Activated effector memory CD4-positive, alpha-beta T cell treated with anti-CD3 and anti-CD28 coated beads, Interleukin-2, amount 50 U/mL, for 16 hours (primary cell): ENCODE measurements around the gene TNFRSF13B.

Experiments used
- DNase-seq: peaks from one replicate; pipeline ENCODE4 v3.0.0-alpha.2; 2020

Gene TNFRSF13B

DNA sequence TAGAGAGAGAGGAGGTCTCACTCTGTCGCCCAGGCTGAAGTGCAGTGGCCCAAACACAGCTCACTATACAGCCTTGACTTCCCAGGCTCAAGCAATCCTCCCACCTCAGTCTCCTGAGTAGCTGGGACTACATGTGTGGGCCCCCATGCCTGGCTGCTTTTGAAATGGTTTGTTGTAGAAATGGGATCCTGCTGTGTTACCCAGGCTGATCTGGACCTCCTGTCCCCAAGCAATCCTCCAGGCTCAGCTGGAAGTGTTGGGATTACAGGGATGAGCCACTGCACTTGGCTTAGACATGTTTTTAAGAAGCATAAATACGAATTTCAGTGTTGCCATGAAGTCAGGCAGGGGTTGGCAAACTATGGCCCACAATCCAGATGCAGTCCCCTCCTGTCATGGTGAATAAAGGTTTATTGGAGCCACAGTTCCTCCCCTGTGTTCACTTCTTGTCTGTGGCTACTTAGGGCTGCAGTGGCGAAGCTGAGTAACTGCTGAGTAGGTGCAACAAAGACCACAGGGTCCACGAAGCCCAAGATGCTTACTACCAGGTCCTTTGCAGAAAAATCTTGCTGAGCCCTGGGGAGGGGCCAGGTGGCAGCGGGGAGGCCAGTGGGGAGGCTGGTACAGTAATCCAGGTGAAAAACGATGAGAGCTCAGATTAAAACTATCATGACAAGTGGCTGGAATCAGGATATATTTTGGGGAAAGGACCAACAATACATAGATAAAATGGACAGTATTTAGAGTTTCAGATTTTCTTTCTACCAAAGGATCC lies 35.2 kb downstream of the TNFRSF13B start:
- no peak for DNase-seq

DNA sequence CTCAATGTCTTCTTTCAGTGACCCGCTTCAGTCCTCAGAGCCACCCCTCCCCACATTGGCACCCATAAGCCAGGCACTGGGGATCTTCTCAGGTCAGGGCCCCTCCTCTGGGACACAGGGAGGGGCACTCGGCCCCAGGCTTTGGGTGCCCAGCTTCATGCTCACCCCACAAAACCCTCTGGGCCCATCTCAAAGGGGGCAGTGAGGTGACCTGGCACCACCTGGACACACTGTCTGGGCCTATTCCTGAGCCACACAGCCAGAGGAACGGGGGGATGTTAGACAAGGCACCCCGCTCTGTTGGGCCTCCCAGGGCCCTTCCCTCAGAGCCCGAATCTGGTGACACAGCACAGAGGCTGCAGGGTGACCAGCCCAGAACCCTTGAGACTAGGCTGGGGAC lies 36.1 kb downstream of the TNFRSF13B start:
- DNase-seq, result no peak

DNA sequence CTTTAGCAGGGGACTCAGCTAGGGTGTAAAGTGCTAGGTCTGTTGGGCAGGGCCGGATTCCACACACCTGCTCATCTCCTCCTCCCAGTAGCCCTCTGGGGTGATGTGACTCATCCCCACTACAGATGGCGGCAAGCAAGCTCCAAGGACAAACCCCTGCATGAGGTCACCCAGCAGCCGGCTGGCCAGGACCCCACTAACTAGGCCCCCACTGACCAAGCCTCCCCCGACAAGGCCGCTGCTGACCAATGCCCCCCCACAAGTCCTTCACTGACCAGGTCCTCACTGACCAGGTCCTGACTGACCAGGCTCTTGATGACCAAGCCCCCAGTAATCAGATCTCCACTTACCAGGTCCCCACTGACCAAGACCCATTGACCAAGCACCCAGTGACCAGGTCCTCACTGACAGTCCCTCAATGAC lies 36.7 kb downstream of the TNFRSF13B start:
- peak; percentile 50 for DNase-seq

GRCh38 chr17:16934836-16935235 lies 37.1 kb downstream of the TNFRSF13B start:
- DNase-seq, result peak; percentile 50

DNA sequence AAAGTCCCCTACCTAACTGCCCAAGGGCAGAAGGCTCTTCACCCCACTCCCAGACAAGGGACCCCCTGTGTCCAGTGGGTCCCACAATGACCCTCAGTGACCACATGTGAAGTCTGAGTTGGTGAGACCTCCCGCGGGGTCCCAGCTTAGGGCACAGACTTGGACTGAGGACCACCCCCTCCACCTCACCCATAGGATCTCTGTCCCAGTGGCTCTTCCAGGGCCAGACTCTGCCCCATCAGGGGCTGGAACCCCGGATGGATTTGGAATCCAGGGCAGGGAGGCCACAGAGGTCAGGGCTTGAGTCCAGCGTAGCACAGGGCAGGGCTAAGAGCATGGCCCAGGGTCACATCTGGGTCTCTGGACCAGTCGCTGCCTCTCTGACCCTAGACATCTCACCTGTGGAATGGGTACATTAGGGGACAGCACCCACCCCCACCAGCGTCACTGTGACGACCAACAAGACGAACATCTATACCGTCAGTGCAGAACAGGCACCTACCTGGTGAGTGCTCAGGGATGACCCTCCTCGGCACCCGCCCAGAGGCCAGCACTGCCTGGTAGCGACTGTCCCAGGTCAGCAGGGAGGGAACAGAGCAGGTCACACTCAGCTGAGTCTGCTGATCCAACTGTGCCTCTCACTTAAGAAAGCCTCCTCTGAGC lies 37.7 kb downstream of the TNFRSF13B start:
- DNase-seq, result peak; percentile 57

DNA sequence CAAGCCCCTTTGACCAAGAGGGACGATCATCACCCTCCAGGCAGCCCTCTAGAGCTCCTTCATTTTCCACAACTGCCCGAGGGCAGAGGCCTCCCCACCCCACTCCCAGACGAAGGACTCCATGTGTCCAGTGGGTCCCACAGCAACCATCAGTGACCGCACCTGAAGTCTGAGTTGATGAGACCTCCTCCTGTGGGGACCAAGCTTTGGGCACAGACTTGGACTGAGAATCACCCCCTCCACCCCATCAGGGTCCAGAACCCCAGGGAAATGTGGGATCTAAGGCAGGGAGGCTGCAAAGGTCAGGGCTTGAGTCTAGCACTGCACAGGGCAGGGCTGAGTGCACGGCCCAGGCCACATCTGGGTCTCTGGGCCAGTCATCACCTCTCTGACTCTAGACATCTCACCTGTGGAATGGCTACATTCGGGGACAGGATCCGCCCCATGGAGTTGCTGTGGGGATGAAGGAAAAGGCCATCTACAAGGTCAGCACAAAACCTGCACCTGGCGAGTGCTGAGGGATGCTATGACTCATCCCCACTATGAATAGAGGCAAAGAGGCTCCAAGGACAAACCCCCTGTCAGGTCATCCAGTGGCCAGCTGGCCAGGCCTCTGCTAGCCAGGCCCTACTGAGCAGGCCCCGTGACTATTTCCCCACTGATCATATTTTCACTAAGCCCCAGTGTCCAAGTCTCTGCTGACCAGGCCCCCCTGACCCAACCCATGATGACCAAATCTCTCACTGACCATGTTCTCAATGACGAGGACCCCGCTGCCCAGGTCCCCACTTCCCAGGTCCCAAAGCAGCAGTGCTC lies 38.4 kb downstream of the TNFRSF13B start:
- peak; percentile 44 for DNase-seq

GRCh38 chr17:16932611-16933010 lies 39.3 kb downstream of the TNFRSF13B start:
- DNase-seq, result peak; percentile 51

DNA sequence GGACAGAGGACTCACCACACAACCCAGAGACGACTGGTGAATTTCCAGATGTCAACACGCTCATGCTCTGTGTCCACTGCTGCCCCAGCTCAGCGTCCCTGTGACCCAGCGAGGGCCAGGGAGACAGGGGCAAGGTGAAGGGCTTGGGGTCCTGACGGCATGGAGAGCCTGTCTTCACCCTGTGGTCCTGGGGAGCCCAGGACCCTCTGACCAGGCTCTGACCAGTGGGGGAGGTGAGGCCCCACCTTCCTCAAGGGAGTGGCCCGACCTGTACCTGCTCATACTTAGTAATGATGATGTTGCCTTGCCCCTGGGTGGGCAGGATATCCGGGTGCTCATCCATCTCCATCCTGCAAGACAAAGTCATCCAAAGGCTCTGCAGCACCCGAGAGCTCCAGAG lies 39.8 kb downstream of the TNFRSF13B start:
- peak; percentile 42 for DNase-seq

DNA sequence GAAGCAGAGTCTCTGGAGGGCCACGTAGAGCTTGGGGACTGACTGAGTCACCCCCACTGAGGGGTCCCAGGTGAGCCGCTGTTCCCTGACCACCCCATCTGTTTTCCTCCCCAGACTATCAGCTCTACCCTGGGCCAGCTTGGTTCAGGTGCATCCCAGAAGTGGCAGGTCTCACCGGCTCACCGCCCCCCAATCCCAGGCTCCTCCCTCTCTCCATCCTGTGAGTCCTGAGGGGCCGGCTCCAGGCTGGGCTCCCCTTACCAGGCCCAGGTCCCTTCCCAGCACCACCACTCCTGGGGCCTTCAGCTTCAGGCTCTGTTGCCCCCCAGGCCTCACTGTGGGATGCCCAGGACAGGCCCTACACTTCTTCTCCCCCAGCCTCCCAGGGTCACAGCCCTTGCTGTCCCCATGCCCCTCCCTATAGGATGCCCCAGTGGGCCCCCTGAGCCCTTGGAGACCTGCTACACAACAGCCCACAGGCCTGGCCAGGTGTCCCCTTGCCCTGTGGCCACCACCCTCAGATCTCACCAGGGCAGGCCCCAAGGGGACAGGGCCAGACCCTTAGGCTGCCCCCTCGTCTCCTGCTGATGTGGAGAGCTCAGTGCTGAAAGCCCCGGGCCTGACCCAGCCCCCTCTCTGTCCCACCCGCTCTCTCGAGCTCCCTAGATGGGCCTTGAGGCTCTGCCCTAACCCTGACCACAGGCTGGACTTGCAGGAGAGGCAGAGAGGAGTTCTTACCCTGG lies 40.4 kb downstream of the TNFRSF13B start:
- peak; percentile 58 for DNase-seq

DNA sequence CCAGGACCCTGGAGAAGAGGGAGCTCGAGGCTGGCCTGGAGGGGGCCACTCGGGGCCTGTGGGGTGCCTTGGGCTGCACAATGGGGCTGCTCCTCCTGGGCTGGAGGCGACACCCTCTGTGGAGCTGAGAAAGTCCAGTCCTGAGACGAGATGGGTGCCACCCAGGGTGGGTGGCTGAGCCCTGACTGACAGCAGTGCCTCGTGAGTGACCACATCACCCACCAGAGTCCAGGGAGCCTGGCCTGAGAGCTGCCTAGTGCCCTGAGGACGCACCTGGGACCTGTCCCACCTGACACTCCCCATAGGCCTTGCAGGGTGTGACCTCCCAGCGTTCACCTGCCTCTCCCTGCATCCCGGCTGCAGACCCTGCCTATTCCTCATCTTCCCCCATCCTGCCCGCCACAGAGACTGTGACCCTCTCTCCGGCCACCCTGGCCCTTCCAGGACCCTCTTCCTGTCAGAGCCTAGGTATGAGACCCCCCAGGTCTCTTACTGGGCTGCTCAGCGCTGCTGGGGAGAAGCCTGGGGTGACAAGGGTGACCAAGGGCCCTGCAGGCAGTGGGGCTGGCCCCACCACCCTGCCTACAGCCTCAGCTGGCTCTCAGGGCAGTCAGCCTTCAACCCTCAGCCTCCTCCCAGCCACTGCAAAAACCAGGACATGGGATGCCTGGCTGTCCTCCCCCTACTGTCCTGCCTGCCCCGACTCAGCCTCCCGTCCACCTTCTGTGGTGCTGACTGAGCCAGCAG lies 41.2 kb downstream of the TNFRSF13B start:
- peak; percentile 57 for DNase-seq

DNA sequence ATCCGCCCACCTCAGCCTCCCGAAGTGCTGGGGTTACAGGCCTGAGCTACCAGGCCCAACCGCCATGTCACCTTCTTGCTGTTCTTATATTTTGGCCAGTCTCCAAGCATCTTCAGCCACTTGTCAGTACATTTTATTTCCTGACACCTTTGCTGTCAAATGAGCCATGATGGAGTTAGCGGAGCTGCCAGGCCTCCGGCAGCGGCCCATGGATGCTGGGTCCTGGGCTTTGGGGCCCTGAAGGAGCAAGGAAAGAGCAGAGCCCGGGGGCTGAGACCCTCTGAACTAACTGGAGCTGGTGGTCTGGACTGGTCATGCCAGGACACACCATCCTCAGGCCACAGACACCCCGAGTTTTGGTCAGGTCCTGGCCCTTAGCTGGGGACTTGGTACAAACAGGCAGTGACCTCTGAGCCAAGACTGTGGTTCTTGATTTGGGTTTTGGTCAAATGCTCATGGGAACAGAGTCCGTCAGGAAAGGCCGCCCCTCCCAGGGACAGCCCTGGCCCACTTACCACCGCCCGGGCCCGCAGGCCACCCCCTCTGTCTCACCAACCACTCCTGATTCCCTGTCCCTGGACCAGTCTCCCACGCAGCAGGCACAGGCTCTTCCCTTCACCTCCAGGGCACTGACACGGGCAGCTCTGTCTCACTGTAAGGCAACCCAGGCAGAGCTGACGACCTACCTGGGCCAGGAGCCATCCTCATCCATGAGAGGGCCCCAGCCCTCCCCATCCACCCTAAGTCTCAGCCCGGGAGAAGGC lies 42.0 kb downstream of the TNFRSF13B start:
- DNase-seq, result peak; percentile 33

DNA sequence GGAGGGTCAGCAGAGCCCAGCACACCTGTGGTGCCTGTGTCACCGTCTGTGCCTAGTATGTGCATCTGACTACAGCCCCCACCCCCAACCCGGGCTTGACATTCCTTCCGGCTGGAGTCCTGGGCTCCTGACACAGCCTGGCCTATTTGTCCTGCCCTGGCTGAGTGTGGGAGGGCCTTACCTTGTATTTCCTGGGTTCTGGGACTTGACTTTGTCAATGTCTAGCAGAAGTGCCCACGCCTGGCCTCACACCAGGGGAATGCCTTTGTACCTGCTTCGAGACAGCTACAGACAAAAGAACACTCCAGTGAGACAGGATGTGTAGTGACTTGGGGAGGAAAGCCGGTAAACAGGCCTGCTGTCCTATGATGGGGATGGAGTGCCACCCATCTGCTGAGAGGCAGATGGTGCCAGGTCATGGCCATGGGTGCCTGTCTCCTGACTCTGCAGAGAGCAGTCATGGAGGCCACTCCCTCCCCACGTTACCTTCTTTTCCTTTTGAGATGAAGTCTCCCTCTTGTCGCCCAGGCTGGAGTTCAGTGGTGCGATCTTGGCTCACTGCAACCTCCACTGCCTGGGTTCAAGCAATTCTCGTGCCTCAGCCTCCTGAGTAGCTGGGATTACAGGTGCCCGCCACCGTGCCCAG lies 42.8 kb downstream of the TNFRSF13B start:
- DNase-seq, result peak; percentile 50

DNA sequence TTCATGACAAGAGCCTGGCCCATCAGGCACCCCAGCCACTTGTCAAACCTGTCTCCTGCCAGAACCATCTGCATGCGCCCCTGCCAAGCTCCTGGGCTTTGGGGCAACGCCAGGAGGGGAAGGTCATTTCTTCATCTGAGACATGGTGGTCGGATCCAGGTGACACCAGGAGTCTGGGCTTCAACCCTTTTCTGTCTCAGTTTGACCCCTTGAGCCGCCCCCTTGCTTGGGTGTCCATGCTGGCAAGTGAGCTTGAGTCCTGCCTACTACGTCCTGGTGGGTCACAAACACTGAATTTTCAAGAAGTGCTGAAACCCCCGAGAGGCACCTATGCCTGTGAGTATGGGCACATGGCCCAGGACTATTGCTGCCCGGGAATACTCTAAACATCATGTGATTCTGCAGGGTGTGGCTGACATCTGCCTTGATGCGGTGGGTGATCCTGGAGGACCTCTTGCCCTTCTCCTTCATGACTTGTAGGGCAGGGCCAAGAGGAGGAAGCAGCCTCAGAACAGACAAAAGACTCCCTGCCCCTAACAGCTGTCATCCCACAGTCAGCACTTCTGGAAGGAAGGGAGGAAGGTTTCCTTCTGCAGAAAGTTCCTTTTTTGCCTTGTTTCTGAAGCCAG lies 43.4 kb downstream of the TNFRSF13B start:
- peak; percentile 57 for DNase-seq

- peak; percentile 53 for DNase-seq
Measured at GRCh38 chr17:16927641-16928321, 44.1 kb downstream of the TNFRSF13B start.

DNA sequence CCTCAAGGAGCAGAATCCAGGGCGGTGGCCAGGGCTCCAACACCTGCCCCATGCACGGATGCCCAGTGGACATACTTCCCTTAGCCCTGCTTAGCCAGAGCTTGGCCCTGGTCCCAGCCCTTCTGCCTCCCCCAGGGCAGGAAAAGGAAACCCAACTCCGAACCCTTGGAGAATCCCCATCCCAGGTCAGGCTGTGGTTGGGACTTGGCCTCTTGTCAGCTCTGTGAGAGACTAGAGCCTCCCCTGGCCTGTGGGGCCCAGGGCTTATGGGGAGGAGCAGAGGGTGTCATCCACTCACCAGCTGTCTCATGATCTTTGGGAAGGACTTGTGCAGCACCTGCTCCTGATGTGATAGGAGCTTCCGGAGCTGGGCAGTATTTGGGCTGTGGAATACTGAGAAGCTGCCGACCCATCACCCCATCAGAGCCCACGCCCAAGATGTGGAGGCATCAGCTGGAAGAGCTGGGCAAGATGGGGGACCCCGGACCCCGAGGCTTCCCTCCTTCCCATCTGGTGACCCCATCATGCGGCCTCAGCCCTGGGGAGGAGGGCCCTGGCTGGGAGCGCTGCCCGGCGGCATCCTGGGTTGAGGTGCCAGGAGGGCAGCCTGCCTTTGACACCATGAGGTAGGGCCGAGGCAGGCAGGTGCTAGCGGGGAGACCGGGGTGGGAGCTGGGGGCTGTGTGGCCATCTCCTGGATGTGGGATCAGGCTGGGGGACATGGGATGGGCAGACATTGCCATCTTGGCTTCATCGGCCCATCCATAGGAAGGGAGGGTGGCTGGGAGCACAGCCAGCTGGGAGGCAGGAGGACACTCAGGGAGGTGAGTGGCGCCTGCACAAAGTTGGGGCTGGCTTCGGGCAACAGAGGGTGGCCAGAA lies 45.1 kb downstream of the TNFRSF13B start:
- peak; percentile 45 for DNase-seq

- no peak for DNase-seq
Measured at GRCh38 chr17:16926061-16926511, 45.8 kb downstream of the TNFRSF13B start.

DNA sequence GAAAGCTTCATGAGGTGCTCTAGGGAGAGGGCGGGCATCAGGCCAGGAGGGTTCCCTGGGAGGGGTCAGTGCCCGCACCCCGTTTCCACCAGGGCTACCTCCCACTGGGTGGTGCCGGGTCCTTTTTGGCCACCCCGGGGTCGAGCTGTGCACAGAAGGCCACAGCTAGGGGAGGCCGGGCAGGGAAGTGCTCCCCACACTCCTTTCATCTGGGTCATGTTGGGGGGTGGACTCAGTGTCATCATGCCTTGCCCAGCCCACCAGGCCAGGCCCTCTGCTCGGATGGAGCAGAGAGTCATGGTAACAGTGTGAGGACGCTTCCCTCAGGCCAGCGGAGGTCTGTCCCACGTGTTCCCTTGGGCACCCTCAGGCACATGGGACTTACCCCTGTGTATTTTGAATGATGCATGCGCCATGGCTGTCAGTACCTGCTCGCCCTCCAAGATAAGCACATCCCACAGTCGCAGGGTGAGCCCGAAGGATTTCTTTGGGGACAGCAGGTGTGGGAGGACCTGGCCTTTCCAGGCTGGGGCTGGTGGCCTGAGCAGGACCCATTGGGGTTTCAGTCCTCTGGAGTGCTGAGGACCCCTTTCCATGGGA lies 46.4 kb downstream of the TNFRSF13B start:
- peak; percentile 58 for DNase-seq
